HepG2 (cell line): ENCODE data around the gene TTBK1. TPM values are rescaled to one million over a fixed set of nuclear protein-coding genes. Genes with fewer than 3 reads are reported as not detected.

Source experiments
- FOXA1 ChIP-seq, 2 experiments: fragments of 450-650 bp in 1 of 2; sonication (generic) in 1 of 2; formaldehyde crosslinking in 1 of 2; IDR thresholded peaks; 2 replicates each; pipeline versions ENCODE4 v1.4.0 to v1.6.1; 2016 to 2020; ENCODE audit warnings: missing genetic modification reagents in 1 of 2
- FOXA3 ChIP-seq: IDR thresholded peaks from 2 replicates; pipeline ENCODE4 v1.6.1; 2016; ENCODE audit warnings: missing genetic modification reagents, missing compliant biosample characterization
- GATA4 ChIP-seq: sonication (generic); IDR thresholded peaks from 2 replicates; pipeline ENCODE4 v1.6.1; 2016; ENCODE audit warnings: antibody characterized with exemption, low read depth, borderline replicate concordance
- GFI1 ChIP-seq: sonication (generic); formaldehyde crosslinking; IDR thresholded peaks from 2 replicates; pipeline ENCODE4 v1.5.0; 2020; ENCODE audit warnings: missing genetic modification reagents, mild to moderate bottlenecking, borderline replicate concordance
- HMG20B ChIP-seq: conservative IDR thresholded peaks from 2 replicates; pipeline ENCODE4 v1.6.1; 2016; ENCODE audit warnings: missing genetic modification reagents, missing compliant biosample characterization
- JUN ChIP-seq: sonication (generic); formaldehyde crosslinking; IDR thresholded peaks from 2 replicates; pipeline ENCODE4 v1.4.0; 2020; ENCODE audit warnings: mild to moderate bottlenecking, missing genetic modification reagents
- MATR3 ChIP-seq: sonication (generic); formaldehyde crosslinking; IDR thresholded peaks from 2 replicates; pipeline ENCODE4 v1.4.0; 2020; ENCODE audit warnings: missing genetic modification reagents
- MED8 ChIP-seq: sonication (generic); formaldehyde crosslinking; IDR thresholded peaks from 2 replicates; pipeline ENCODE4 v1.8.1; 2023; ENCODE audit warnings: mild to moderate bottlenecking, missing genetic modification reagents; ENCODE audit not compliant: insufficient replicate concordance
- NCOR1 ChIP-seq: fragments of 200-600 bp; sonication (generic); IDR thresholded peaks from 2 replicates; pipeline ENCODE4 v1.7.0; 2017; ENCODE audit warnings: antibody characterized with exemption, low read length, borderline replicate concordance
- PAX8 ChIP-seq: sonication (generic); formaldehyde crosslinking; IDR thresholded peaks from 2 replicates; pipeline ENCODE4 v1.8.0; 2022; ENCODE audit warnings: mild to moderate bottlenecking, missing genetic modification reagents, borderline replicate concordance
- TBP ChIP-seq: sonication (generic); formaldehyde crosslinking; IDR thresholded peaks from 2 replicates; pipeline ENCODE4 v1.5.0; 2020; ENCODE audit warnings: missing genetic modification reagents
- ZNF670 ChIP-seq: sonication (generic); formaldehyde crosslinking; IDR thresholded peaks from 2 replicates; pipeline ENCODE4 v1.8.0; 2022; ENCODE audit warnings: mild to moderate bottlenecking, missing genetic modification reagents, borderline replicate concordance
- ZNF737 ChIP-seq: sonication (generic); formaldehyde crosslinking; IDR thresholded peaks from 2 replicates; pipeline ENCODE4 v1.5.0; 2020; ENCODE audit warnings: missing genetic modification reagents, mild to moderate bottlenecking, borderline replicate concordance
- ZNF776 ChIP-seq: sonication (generic); formaldehyde crosslinking; IDR thresholded peaks from 2 replicates; pipeline ENCODE4 v1.4.0; 2020; ENCODE audit warnings: mild to moderate bottlenecking, missing genetic modification reagents
- polyA plus RNA-seq, 8 experiments: library from polyadenylated mRNA; depleted of rRNA in 3 of 8; stranded (reverse) in 7 of 8; unstranded in 1 of 8; fragments of >200 nt; fragmentation: Illumina TruSeq in 4 of 8; extraction: Trizol in 4 of 8; gene quantifications; 2 replicates each; pipeline versions ENCODE4 v1.2.1 to v1.2.3, GENCODE V29; 2011 to 2016; ENCODE audit warnings: low read depth in 4 of 8, missing spikeins in 1 of 8, mixed read lengths in 1 of 8; ENCODE audit not compliant: insufficient read depth in 1 of 8
- total RNA-seq, 5 experiments: library from RNA; depleted of rRNA; stranded (reverse); fragments of >200 nt; fragmentation: Illumina TruSeq; extraction: Trizol; gene quantifications; 2 replicates each; pipeline ENCODE4 v1.2.3, GENCODE V29; 2016; ENCODE audit warnings: low read depth in 1 of 5
- TF ChIP-seq, protein P1 (sequence below): IDR thresholded peaks from 2 replicates; pipeline ENCODE4 v1.6.1; 2016; ENCODE audit warnings: mild to moderate bottlenecking
- TF ChIP-seq, protein P2 (sequence below): sonication (generic); formaldehyde crosslinking; IDR thresholded peaks from 2 replicates; pipeline ENCODE4 v1.9.0; 2021; ENCODE audit warnings: missing genetic modification reagents, borderline replicate concordance
- TF ChIP-seq, protein P3 (sequence below): sonication (generic); formaldehyde crosslinking; IDR thresholded peaks from 2 replicates; pipeline ENCODE4 v1.5.1; 2020; ENCODE audit warnings: mild to moderate bottlenecking, moderate library complexity, missing genetic modification reagents
- TF ChIP-seq, protein P4 (sequence below): sonication (generic); formaldehyde crosslinking; IDR thresholded peaks from 2 replicates; pipeline ENCODE4 v1.4.0; 2020; ENCODE audit warnings: missing genetic modification reagents
- TF ChIP-seq, protein P5 (sequence below): sonication (generic); formaldehyde crosslinking; IDR thresholded peaks from 2 replicates; pipeline ENCODE4 v1.4.0; 2020; ENCODE audit warnings: missing genetic modification reagents

TTBK1 gene
- total and polyA plus RNA-seq, 2 of the 13 experiments (the other 11 are each of a cell fraction or from before 2014, with no cell fraction given): 0.24 to 0.33 TPM

DNA sequence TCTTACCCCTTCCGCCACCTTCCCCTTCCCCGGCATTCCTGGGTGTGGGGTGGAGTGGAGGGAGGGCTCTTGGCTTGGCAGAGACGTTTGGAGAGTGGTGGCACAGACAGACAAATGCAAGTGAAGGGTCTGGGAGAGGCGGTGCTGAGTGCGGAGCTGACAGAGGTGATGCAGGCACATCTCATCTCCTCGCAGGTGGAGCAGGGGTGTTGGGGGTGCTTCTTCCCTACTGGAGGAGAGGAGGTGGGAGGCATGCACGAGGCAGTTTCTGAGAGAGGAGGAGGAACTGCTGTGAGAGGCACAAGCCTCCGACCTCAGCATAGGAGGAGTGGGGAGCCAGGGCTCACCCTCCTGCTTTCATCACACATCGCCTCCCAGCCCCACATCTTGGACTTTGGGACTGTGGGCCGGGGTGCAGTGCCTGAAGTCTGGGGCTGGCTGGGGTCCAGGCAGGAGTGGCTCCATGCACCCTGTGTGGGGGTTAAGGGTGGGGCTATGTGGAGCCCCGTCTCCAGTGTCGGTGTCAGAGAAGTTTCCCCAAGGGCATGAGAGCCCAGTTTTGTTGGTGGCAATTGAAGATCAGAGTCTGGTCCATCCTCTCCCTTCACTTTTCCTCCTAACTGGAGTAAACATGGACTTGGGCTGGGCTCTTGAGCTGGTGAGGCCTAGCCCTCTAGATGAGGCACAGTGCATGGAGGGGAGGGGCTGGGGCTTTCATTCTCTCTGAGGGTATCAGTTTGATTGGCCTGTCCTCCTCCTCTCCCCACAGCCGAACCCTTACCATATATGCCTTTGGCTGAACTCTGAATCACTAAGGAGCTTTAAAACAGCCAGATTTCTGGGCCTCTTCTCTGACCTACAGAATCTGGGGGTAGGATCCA is 34.6 kb downstream of the TTBK1 start (continued):
- TF ChIP-seq GFI1 (CRISPR knock-in tag): 0 out of 2 replicates have a peak, but pooled peaks have one; percentile 42
- 0 out of 2 replicates have a peak, but pooled peaks have one; percentile 59 for TF ChIP-seq ZNF776 (CRISPR knock-in tag)
- peak; percentile 13; the same call in 1 of the 2 replicates for TF ChIP-seq JUN (CRISPR knock-in tag)
- TF ChIP-seq FOXA1 (IDR thresholded peaks at IDR 0.05): no peak
- peak; percentile 73 for TF ChIP-seq FOXA1 (CRISPR knock-in tag; IDR thresholded peaks at IDR 0.05)
- peak; percentile 83 for TF ChIP-seq NCOR1
- TF ChIP-seq FOXA3 (CRISPR knock-in tag): peak; percentile 75
- TF ChIP-seq GATA4: peak; percentile 42; the same call in 1 of the 2 replicates
- no peak for TF ChIP-seq TBP (CRISPR knock-in tag)
- TF ChIP-seq, protein P1, sequence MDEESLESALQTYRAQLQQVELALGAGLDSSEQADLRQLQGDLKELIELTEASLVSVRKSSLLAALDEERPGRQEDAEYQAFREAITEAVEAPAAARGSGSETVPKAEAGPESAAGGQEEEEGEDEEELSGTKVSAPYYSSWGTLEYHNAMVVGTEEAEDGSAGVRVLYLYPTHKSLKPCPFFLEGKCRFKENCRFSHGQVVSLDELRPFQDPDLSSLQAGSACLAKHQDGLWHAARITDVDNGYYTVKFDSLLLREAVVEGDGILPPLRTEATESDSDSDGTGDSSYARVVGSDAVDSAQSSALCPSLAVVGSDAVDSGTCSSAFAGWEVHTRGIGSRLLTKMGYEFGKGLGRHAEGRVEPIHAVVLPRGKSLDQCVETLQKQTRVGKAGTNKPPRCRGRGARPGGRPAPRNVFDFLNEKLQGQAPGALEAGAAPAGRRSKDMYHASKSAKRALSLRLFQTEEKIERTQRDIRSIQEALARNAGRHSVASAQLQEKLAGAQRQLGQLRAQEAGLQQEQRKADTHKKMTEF (CRISPR knock-in tag): peak; percentile 36; the same call in 1 of the 2 replicates
- TF ChIP-seq, protein P2, sequence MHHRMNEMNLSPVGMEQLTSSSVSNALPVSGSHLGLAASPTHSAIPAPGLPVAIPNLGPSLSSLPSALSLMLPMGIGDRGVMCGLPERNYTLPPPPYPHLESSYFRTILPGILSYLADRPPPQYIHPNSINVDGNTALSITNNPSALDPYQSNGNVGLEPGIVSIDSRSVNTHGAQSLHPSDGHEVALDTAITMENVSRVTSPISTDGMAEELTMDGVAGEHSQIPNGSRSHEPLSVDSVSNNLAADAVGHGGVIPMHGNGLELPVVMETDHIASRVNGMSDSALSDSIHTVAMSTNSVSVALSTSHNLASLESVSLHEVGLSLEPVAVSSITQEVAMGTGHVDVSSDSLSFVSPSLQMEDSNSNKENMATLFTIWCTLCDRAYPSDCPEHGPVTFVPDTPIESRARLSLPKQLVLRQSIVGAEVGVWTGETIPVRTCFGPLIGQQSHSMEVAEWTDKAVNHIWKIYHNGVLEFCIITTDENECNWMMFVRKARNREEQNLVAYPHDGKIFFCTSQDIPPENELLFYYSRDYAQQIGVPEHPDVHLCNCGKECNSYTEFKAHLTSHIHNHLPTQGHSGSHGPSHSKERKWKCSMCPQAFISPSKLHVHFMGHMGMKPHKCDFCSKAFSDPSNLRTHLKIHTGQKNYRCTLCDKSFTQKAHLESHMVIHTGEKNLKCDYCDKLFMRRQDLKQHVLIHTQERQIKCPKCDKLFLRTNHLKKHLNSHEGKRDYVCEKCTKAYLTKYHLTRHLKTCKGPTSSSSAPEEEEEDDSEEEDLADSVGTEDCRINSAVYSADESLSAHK (CRISPR knock-in tag): no peak
- peak; percentile 64; the same call in 1 of the 2 replicates for TF ChIP-seq ZNF670
- TF ChIP-seq, protein P3, sequence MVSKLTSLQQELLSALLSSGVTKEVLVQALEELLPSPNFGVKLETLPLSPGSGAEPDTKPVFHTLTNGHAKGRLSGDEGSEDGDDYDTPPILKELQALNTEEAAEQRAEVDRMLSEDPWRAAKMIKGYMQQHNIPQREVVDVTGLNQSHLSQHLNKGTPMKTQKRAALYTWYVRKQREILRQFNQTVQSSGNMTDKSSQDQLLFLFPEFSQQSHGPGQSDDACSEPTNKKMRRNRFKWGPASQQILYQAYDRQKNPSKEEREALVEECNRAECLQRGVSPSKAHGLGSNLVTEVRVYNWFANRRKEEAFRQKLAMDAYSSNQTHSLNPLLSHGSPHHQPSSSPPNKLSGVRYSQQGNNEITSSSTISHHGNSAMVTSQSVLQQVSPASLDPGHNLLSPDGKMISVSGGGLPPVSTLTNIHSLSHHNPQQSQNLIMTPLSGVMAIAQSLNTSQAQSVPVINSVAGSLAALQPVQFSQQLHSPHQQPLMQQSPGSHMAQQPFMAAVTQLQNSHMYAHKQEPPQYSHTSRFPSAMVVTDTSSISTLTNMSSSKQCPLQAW (CRISPR knock-in tag): peak; percentile 40; the same call in 1 of the 2 replicates
- TF ChIP-seq HMG20B: no peak
- TF ChIP-seq, protein P4, sequence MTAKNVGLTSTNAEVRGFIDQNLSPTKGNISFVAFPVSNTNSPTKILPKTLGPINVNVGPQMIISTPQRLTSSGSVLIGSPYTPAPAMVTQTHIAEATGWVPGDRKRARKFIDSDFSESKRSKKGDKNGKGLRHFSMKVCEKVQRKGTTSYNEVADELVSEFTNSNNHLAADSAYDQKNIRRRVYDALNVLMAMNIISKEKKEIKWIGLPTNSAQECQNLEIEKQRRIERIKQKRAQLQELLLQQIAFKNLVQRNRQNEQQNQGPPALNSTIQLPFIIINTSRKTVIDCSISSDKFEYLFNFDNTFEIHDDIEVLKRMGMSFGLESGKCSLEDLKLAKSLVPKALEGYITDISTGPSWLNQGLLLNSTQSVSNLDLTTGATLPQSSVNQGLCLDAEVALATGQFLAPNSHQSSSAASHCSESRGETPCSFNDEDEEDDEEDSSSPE: no peak; the same call in 1 of the 2 replicates
- no peak for TF ChIP-seq ZNF737 (CRISPR knock-in tag)
- TF ChIP-seq PAX8 (CRISPR knock-in tag): peak; percentile 30; the same call in 1 of the 2 replicates
- no peak for TF ChIP-seq MATR3 (CRISPR knock-in tag)
- no peak for TF ChIP-seq MED8 (CRISPR knock-in tag)
- TF ChIP-seq, protein P5, sequence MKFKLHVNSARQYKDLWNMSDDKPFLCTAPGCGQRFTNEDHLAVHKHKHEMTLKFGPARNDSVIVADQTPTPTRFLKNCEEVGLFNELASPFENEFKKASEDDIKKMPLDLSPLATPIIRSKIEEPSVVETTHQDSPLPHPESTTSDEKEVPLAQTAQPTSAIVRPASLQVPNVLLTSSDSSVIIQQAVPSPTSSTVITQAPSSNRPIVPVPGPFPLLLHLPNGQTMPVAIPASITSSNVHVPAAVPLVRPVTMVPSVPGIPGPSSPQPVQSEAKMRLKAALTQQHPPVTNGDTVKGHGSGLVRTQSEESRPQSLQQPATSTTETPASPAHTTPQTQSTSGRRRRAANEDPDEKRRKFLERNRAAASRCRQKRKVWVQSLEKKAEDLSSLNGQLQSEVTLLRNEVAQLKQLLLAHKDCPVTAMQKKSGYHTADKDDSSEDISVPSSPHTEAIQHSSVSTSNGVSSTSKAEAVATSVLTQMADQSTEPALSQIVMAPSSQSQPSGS: peak; percentile 49; the same call in 1 of the 2 replicates
